ENCODE measurements around the gene KLRC2.
"Not testable (repeated sequence)": the region's sequence is repeated elsewhere in the genome, so short reads cannot be mapped to it uniquely, and the experiment has no call there.

Gene KLRC2

GRCh38 chr12:10400829-10401228, 35.0 kb downstream of the KLRC2 start:
- Histone ChIP-seq H3K4me1 (ENCODE audit: control insufficient read depth, insufficient read depth, low read length) (no peaks in the 10 kb centered on the region), H3K9me3 (ENCODE audit: control insufficient read depth, insufficient read depth, low read length) (no peaks in the 10 kb centered on the region), H3K27me3 (ENCODE audit: control insufficient read depth, insufficient read depth, low read length) (no peaks in the 10 kb centered on the region), H3K36me3 (ENCODE audit: control insufficient read depth, insufficient read depth, low read length) (no peaks in the 10 kb centered on the region), H3K4me3 (ENCODE audit: low read depth, low read length) (no peak overlapping the region), H3K9ac (ENCODE audit: low read depth, low read length) (no peak overlapping the region)

DNA sequence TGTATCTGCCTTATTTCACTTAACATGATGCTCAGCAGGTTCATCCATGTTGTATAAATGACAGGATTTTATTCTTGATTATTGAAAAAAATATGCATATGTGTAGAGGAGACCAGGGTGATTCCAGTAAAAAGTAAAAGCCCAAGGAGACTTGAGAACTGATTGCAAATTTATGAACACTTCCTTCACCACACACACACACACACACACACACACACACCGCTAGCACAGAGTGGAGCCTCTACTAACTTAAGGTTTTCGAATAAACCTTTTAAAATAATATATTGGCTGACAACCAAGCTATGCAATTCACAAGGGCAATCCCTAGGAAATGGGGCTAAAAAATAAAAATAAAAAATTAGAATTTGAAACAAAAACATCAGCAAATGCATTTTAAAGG, 37.6 kb downstream of the KLRC2 start:
- H3K27me3 ChIP-seq (ENCODE audit: control insufficient read depth, insufficient read depth, low read length) = no peaks in the 10 kb centered on the region
- H3K36me3 ChIP-seq (ENCODE audit: control insufficient read depth, insufficient read depth, low read length) = no peaks in the 10 kb centered on the region
- no peak overlapping the region for H3K9ac ChIP-seq (ENCODE audit: low read depth, low read length)
- H3K9me3 ChIP-seq (ENCODE audit: control insufficient read depth, insufficient read depth, low read length) = no peaks in the 10 kb centered on the region
- H3K4me3 ChIP-seq (ENCODE audit: low read depth, low read length) = no peak overlapping the region
- H3K4me1 ChIP-seq (ENCODE audit: control insufficient read depth, insufficient read depth, low read length) = peaks cover 2% of the 10 kb centered on the region

DNA sequence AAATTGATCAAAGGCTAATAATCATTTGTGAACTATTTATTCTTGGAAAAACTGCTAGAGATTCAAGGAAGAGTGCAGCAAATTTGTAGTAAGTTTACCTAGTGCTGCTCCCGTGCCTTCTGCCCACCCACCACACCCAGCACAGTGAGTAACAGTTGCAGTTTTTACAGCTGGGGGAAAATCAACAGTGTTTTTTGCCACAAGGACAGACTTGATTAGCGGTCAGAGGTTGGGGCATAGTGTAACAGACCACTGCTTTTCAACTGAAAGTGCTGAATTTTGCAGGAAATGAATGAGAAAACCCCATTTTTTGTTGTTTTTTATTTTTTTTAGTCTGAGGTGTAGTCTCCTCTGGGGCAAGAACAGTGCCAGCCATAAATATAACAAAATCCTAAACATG, 38.5 kb downstream of the KLRC2 start:
- Histone ChIP-seq H3K27me3 (ENCODE audit: control insufficient read depth, insufficient read depth, low read length) (no peaks in the 10 kb centered on the region), H3K36me3 (ENCODE audit: control insufficient read depth, insufficient read depth, low read length) (no peaks in the 10 kb centered on the region), H3K9ac (ENCODE audit: low read depth, low read length) (no peak overlapping the region), H3K4me1 (ENCODE audit: control insufficient read depth, insufficient read depth, low read length) (peaks cover 2% of the 10 kb centered on the region), H3K9me3 (ENCODE audit: control insufficient read depth, insufficient read depth, low read length) (no peaks in the 10 kb centered on the region), H3K4me3 (ENCODE audit: low read depth, low read length) (no peak overlapping the region)

DNA sequence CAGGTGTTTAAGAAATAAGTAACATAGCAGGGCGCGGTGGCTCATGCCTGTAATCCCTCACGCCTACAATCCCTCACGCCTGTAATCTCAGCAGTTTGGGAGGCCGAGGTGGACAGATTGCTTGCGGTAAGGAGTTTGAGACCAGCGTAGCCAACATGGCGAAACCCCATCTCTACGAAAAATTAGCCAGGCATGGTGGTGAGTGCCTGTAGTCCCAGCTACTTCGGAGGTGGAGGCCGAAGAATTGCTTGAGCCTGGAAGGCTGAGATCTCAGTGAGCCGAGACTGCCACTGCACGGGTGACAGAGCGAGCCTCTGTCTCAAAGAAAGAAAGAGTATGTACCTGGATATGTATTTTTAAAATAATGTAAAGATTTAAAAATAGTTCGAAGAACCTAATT, 39.6 kb downstream of the KLRC2 start:
- not testable (repeated sequence) for H3K4me3 ChIP-seq (ENCODE audit: low read depth, low read length); H3K9me3 ChIP-seq (ENCODE audit: control insufficient read depth, insufficient read depth, low read length); H3K9ac ChIP-seq (ENCODE audit: low read depth, low read length); H3K4me1 ChIP-seq (ENCODE audit: control insufficient read depth, insufficient read depth, low read length); H3K27me3 ChIP-seq (ENCODE audit: control insufficient read depth, insufficient read depth, low read length); H3K36me3 ChIP-seq (ENCODE audit: control insufficient read depth, insufficient read depth, low read length)

- peaks cover 2% of the 10 kb centered on the region for H3K4me1 ChIP-seq (ENCODE audit: control insufficient read depth, insufficient read depth, low read length)
- no peaks in the 10 kb centered on the region for H3K9me3 ChIP-seq (ENCODE audit: control insufficient read depth, insufficient read depth, low read length)
- H3K9ac ChIP-seq (ENCODE audit: low read depth, low read length) = no peak overlapping the region
- no peaks in the 10 kb centered on the region for H3K36me3 ChIP-seq (ENCODE audit: control insufficient read depth, insufficient read depth, low read length)
- H3K27me3 ChIP-seq (ENCODE audit: control insufficient read depth, insufficient read depth, low read length) = no peaks in the 10 kb centered on the region
- H3K4me3 ChIP-seq (ENCODE audit: low read depth, low read length) = no peak overlapping the region
Measured at GRCh38 chr12:10395390-10395998, 40.3 kb downstream of the KLRC2 start.

DNA sequence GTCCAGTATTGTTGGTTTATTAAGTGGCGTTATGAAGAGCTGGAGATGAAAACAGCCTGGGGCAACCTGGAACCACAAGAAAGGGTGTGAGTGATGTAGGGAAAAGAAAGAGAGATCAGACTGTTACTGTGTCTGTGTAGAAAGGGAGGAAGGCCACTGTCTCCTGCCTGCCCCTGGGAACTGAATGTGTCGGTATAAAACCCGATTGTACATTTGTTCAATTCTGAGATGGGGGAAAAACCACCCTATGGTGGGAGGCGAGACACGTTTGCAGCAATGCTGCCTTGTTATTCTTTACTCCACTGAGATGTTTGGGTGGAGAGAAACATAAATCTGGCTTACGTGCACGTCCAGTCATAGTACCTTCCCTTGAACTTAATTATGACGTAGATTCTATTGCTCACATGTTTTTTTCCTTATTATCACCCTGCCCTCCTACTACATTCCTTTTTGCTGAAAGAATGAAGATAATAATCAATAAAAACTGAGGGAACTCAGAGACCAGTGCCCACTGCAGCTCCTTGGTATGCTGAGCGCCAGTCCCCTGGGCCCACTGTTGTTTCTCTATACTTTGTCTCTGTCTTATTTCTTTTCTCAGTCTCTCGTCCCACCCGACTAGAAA, 41.2 kb downstream of the KLRC2 start:
- not testable (repeated sequence) for H3K36me3 ChIP-seq (ENCODE audit: control insufficient read depth, insufficient read depth, low read length); H3K9ac ChIP-seq (ENCODE audit: low read depth, low read length); H3K4me1 ChIP-seq (ENCODE audit: control insufficient read depth, insufficient read depth, low read length); H3K27me3 ChIP-seq (ENCODE audit: control insufficient read depth, insufficient read depth, low read length); H3K4me3 ChIP-seq (ENCODE audit: low read depth, low read length); H3K9me3 ChIP-seq (ENCODE audit: control insufficient read depth, insufficient read depth, low read length)

- H3K9me3 ChIP-seq (ENCODE audit: control insufficient read depth, insufficient read depth, low read length) = no peaks in the 10 kb centered on the region
- peaks cover 2% of the 10 kb centered on the region for H3K4me1 ChIP-seq (ENCODE audit: control insufficient read depth, insufficient read depth, low read length)
- H3K27me3 ChIP-seq (ENCODE audit: control insufficient read depth, insufficient read depth, low read length) = no peaks in the 10 kb centered on the region
- no peaks in the 10 kb centered on the region for H3K36me3 ChIP-seq (ENCODE audit: control insufficient read depth, insufficient read depth, low read length)
- no peak overlapping the region for H3K4me3 ChIP-seq (ENCODE audit: low read depth, low read length)
- no peak overlapping the region for H3K9ac ChIP-seq (ENCODE audit: low read depth, low read length)
Measured at GRCh38 chr12:10393291-10393690, 42.5 kb downstream of the KLRC2 start.

DNA sequence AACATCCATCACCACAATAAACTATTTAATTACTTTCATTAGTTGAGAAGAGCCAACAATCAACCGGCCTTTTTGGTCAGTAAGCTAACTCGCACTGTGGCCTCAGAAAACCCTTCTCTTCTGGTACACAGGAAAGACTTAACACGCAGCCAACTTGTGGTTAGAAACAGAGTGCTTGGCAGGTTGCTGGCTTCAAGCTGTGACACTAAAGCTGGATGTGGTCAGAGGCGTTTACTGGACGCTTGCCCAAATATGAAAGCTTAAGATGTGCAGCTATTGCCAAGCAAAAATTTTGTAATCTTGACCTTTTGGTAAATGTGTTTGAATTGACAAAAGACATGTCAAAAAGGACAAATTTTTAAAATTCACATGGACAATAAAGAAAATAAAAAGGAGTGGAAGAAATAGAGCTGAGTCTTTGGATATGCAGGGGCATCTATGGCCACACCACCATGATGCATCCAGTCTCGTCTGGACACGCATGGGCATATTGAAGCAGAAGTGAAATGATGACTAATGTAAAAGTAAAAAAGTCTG, 43.3 kb downstream of the KLRC2 start:
- Histone ChIP-seq H3K9me3 (ENCODE audit: control insufficient read depth, insufficient read depth, low read length) (no peaks in the 10 kb centered on the region), H3K27me3 (ENCODE audit: control insufficient read depth, insufficient read depth, low read length) (no peaks in the 10 kb centered on the region), H3K4me3 (ENCODE audit: low read depth, low read length) (no peak overlapping the region), H3K9ac (ENCODE audit: low read depth, low read length) (no peak overlapping the region), H3K36me3 (ENCODE audit: control insufficient read depth, insufficient read depth, low read length) (no peaks in the 10 kb centered on the region), H3K4me1 (ENCODE audit: control insufficient read depth, insufficient read depth, low read length) (peaks cover 2% of the 10 kb centered on the region)

- not testable (repeated sequence) for H3K4me1 ChIP-seq (ENCODE audit: control insufficient read depth, insufficient read depth, low read length)
Measured at GRCh38 chr12:10390991-10391390, 44.8 kb downstream of the KLRC2 start.

GRCh38 chr12:10389904-10390303, 45.9 kb downstream of the KLRC2 start, which contains the start of gene KLRK1:
Gene KLRK1 (minus strand): TSS chr12:10390041. CDS start chr12:10388810, 1,231 bp downstream.
- Histone ChIP-seq H3K4me3 (ENCODE audit: low read depth, low read length) (no peak within 1 kb of the TSS), H3K9ac (ENCODE audit: low read depth, low read length) (no peak within 1 kb of the TSS), H3K4me1 (ENCODE audit: control insufficient read depth, insufficient read depth, low read length) (no peaks in the 10 kb centered on the region), H3K27me3 (ENCODE audit: control insufficient read depth, insufficient read depth, low read length) (no peaks in the 10 kb centered on the region), H3K36me3 (ENCODE audit: control insufficient read depth, insufficient read depth, low read length) (no peaks in the 10 kb centered on the region), H3K9me3 (ENCODE audit: control insufficient read depth, insufficient read depth, low read length) (no peaks in the 10 kb centered on the region)

More at GRCh38 chr12:10390991-10391390, 44.8 kb downstream of the KLRC2 start:
- H3K4me3 ChIP-seq (ENCODE audit: low read depth, low read length); H3K9me3 ChIP-seq (ENCODE audit: control insufficient read depth, insufficient read depth, low read length); H3K36me3 ChIP-seq (ENCODE audit: control insufficient read depth, insufficient read depth, low read length); H3K27me3 ChIP-seq (ENCODE audit: control insufficient read depth, insufficient read depth, low read length); H3K9ac ChIP-seq (ENCODE audit: low read depth, low read length): not testable (repeated sequence)

DNA sequence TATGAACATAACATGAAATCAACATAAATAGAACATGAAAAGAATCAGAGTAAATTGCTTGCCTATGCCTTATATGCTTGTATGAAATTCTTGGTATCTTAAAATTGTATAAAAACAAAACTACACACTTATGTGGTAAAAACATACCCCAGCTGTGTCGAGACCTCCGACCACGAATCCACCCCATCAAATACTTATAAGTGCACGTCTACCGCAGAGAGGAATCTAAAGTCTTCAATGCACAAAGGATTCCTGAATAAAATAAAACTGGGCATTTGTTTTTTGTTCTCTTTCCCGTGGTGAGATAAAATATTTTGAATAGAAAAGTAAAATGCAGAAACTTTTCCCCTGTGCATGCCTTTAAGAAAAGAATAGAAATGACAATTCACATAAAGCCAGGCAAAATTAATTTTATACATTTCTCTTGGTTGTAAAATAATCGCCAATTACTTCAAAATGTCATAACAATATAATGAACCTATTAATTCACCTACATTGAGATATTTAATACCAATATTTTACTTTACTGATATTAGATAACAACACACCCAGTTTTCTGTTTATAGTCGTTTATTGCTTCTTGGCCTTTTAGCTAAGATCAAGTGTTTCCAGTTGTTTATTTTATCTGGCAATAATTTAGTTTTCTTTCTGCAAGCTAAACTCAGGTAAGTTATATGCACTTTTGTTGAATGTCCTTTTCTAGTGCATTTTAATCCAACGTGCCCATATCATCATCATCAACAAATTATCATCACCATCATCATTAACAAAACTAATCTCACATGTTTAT, 47.0 kb downstream of the KLRC2 start:
- Histone ChIP-seq H3K4me3 (ENCODE audit: low read depth, low read length) (no peak overlapping the region), H3K9me3 (ENCODE audit: control insufficient read depth, insufficient read depth, low read length) (no peaks in the 10 kb centered on the region)

GRCh38 chr12:10387498-10387897, 48.3 kb downstream of the KLRC2 start:
- H3K27me3 ChIP-seq (ENCODE audit: control insufficient read depth, insufficient read depth, low read length); H3K4me3 ChIP-seq (ENCODE audit: low read depth, low read length); H3K36me3 ChIP-seq (ENCODE audit: control insufficient read depth, insufficient read depth, low read length); H3K9ac ChIP-seq (ENCODE audit: low read depth, low read length); H3K9me3 ChIP-seq (ENCODE audit: control insufficient read depth, insufficient read depth, low read length); H3K4me1 ChIP-seq (ENCODE audit: control insufficient read depth, insufficient read depth, low read length): not testable (repeated sequence)

More for the DNA sequence above, 47.0 kb downstream of the KLRC2 start:
- no peaks in the 10 kb centered on the region for H3K4me1 ChIP-seq (ENCODE audit: control insufficient read depth, insufficient read depth, low read length)
- H3K9ac ChIP-seq (ENCODE audit: low read depth, low read length) = no peak overlapping the region
- H3K27me3 ChIP-seq (ENCODE audit: control insufficient read depth, insufficient read depth, low read length) = no peaks in the 10 kb centered on the region
- H3K36me3 ChIP-seq (ENCODE audit: control insufficient read depth, insufficient read depth, low read length) = no peaks in the 10 kb centered on the region

Measured in iPS-15b (cell line).